HG03342 (cell line): ENCODE data around the gene BMF.
"Not testable (repeated sequence)": the region's sequence is repeated elsewhere in the genome, so short reads cannot be mapped to it uniquely, and the experiment has no call there.

ENCODE experiments used
- ATAC-seq: cut with Tn5 transposase; IDR thresholded peaks from one replicate; pipeline ENCODE4 v1.9.1; 2021; ENCODE audit warnings: mild to moderate bottlenecking, moderate library complexity; ENCODE audit not compliant: unreplicated experiment

The BMF gene

DNA sequence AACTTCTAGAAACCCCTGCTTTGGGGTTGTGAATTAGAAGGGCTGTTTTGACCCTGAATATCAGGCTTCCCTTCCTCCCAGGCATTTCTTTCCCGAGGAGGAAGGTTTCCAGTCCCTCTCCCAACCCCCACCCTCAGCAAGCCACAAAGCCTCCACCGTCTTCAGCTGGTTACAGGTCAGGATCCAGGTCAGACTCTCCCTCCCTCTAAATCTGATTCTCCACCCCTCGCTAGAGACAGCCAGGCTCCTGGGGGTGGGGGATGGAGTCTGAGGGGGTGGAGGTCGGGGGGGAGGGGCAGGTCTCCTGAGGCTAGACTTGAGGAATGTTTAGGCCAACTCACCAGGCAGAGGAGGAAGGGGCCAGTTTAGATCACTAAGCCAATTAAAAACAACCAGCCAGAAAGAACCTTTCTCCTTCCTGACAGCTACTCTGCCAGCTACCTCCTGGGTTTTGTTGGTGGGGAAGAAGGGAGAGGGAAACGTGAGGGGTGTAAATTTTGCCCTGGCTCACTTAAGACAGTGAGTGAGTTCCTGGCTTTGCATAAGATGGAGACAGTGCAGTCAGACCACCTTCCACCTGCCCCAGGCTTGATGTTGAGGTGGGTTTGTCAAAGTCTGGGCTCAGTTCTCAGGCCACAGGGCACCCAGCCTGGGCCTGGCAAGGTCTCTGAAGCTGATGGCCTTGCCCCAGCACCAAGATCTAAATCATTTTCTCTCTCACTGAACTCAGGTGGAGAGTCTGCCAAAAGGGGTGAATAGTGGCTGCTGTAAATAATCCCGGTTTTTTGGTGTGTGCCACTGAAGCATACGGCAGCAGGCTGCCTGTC is 19.5 kb downstream of the BMF start:
- no peak for ATAC-seq

DNA sequence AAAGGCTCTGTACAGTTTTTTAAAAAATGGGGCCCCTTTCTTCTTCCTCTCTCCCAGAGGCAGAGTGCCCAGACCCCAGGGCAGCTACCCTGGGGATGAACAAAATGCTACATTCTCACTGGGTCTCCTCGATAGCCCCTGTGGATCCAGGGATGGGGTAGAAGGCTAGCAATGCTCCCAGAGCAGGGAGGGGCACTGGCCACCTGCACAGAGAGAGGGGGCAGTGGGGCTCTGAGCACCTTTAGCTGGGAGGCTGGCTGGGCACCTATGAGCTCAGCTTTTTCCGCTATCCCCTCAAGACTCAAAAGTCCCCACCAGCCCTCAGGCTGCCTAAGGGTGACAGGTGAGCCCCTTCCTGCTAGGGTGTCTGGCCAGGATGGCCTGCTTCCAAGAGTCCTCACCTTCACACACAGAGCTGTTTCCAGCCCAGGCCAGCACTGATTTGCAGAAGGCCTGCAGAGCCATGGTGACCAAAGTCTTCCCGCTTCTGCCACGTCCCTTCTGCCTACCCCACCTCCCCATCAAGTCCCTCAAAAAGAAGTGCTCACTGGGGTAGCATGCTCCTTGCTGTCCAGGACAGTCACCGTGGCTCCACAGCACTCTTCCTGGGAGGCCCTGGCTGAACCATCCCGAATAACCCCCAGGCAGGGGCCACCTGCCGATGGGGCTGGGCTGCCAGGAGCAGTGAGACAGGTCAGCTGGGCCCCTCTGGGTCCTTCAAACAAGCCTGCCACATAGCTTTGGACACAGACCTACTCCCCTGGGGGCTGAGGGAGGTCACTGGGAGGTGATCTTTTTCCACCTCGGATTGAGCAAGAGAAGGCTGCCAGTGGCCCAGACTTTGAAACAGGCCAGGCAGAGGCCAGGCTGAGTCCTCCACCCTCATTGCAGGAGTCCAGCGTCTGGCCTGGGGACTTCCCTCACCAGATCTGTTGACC is 20.4 kb downstream of the BMF start:
- ATAC-seq, result no peak

DNA sequence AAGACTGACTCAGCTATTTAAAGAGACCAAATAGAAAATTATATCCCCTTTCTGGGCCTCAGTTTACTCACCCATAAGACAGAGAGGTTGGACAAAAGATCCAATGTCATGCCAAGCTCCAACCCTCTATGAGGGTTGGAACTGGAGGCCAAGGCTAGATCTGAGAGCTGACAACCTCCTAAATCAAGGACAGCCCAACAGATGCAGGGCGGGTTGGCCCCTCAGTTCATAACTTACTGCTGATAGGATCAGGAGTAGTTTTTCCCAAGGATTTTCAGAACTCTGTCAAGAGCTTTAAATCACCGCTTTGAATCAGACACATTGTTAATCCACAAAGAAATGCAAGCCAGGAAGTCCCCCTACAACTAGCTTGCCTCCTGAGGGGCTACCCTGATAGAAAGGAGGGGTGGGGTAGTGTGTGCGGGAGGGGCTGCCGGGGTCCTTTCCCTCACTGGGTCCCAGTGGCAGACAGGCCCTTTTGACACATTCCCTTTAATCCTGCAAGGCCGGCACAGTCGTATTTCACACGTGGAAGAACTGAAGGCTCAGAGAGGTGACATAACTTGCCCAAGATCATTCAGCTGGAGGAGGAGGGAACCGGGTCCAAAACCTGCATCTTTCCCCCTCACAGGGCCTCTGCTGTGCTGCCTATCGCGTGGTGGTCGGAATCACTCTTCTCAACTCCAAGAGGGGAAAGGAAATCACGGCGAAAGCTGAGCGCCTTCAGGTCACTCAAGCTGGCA is 21.4 kb downstream of the BMF start:
- ATAC-seq, result no peak

DNA sequence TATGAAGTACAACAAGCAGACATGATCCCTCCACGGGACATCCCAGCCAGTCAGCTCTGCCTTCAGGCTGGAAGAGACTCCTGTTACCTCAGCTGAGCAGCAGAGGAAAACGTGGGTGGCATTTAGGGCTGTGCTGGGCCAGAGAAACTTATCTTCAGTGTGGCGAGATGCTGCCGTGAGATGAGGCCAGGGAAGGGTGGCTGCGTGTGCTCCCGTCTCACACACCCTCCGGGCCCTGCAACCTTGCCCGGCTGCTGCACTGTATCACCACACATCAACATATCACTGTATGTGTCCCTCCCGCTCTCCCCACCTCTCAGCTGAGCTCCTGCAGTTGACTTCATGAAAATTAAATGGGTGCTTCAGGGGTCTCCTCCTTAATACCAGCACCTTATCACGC is 23.4 kb downstream of the BMF start:
- ATAC-seq, result no peak

DNA sequence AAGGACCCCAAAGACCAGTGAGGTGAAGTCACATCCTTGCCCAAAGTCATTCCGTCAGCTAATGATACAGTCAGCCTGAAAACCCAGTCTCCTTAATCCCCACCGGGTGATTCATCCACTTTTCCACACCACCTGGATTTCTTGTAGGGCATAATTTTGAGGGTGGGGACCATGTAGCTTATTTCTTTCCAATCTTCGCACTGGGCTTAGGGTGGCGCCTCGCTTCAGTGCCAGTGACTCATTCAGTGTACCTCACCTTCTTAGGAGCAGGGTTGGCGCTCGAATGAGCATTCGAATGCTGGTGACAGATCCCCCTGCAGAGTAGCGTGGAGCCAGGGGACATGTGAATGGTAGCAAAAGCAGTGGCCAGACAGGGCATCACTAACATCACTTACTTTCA is 24.0 kb downstream of the BMF start:
- no peak for ATAC-seq

DNA sequence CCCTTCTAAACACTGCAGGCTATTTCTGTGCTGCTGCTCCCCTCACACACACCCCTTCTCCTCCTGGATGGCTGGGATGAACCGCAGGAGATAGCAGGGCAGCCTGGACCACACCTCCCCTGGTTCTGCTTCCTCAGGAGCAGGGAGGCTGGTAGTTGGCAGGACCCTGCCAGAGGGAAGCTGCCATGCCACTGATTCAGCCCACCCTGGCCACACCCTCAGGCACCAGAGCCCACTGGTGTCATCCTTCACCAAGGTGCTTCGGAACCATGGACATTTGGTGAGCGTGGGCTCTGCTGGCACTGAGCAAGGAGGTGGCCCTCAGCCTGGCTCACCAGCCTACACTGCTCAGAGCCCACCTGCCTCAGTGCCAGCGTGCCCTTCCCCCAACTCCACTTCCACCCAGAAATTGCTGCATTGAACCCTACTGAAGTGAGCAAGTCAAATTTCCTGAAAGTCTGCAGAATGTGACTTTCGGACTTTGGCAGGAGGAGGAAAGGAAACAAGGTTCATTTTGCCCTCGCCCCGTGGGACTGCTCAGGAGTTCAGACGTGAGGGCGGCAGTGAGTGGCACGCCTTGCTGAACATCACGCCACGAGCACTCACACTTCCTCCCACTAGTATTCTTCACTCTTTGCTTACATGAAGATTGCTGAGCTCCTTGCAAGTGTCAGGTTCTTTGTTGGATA is 26.3 kb downstream of the BMF start:
- ATAC-seq, result no peak

DNA sequence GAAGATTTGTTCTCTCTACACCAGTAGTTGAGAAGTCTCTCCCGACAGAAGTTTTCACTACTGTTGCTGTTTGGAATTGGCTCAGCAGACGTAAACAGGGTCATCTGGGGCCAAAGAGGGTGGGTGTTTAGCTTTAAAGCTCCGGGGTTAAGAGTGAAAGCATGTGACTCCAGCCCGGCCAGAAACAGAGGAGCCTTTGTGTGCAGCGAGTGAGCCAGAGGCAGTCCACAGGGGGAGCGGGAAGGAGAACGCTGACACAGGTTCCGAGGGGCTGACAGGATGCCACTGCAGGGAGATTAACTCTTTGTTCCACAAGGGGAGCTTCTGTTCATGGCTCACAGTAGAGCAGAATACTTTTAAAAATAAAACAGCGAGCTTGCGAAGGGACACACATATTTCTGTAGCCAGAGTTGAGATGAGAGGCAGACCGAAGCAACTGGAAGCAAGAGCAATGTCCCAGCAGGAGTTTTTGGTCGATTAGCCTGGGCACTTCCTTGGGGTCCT is 26.9 kb downstream of the BMF start:
- ATAC-seq, result peak; percentile 49

DNA sequence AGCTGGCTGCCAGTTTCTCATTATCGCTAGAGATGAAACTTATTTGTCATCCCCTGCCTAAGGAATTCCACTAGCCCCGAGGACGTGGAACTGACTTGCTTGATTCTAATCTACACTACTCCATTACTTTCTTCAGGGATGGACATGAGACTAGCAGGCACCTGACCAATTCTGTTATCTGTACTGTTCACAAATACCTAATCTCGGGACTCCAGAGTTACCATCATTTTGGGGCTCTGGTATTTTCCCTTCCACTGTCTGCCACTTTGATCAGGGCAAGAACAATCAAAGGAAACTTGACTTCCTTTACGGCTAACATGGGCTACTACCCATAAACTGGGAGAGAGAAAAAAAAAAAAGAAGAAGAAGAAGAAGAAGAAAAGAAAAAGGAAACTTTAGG is 27.8 kb downstream of the BMF start:
- ATAC-seq, result no peak

DNA sequence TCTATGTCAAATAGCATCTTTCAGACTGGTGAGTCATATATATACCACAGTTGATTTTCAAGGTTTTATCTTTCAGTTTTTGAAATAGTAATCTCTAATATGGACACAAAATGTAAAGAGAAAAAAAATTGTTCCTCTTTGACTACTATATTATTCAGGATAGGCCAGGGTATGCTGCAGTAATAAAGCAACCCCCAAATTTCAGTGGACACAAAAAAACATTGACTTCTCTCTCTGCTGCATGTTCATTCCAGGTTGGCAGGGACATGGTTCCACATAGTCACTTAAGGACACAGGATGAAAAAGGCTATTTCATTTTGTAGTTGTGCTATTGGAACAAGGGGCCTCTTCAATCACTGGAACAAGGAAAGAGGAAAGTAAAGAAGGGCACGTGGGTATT is 28.6 kb downstream of the BMF start:
- no peak for ATAC-seq

DNA sequence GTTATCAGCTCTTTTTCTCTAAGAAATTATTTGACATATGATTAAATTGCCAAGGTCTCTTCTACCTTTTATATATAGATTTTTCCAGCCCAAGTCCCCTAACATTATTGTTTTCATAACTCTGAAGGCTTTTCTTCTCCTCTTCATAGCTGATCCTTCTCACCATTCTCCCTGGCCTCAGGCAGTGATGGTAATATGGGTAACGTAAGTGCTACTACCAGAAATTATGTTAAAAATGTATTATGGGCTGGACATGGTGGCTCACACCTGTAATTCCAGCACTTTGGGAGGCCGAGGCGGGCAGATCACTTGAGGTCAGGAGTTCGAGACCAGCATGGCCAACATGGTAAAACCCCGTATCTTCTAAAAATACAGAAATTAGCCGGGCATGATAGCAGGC is 29.2 kb downstream of the BMF start:
- ATAC-seq, result no peak

DNA sequence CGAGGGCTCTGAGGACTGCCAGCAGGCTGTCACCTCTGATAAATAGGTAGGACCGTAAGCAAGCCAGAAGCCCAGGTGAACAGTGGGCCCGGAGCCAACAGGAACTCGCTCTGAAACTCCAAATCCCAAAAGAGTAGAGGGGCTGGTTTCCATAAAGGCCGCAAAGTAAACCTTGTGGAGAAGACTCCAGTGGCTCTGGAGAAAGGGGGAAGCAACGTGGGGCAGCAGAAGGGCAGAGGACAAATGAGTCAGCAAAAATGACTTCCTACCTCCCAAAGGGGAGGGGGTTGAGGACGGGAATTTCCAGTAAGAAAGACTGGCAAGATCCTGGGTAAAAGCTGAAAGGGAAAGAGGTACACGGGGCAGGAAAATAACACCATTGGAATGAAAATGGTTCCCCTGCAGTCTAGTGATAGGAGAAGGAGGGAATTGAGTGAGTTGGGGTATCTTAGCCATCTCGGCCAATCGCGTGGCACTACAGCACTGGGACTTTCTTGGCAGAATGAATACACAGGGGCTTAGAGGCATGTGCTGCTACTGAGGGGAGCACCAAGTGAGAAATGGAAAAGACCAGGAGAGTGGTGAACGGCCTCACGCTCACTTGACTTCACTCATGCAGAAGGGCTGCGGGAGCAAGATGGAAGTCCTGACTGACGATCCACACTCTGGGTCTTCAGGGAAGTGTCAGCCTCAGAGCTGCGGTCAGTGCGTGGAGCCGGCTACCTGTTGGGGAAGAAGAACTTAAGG is 33.2 kb downstream of the BMF start:
- ATAC-seq, result no peak

DNA sequence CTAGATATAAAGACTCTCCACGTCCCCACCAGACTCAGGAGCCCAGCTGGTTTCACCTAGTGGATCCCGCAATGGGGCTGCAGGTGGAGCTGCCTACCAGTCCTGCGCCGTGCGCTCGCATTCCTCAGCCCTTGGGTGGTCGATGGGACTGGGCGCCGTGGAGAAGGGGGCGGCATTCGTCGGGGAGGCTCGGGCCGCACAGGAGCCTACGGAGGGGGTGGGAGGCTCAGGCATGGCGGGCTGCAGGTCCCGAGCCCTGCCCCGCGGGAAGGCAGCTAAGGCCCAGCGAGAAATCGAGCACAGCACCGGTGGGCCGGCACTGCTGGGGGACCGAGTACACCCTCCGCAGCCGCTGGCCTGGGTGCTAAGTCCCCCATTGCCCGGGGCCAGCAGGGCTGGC is 34.0 kb downstream of the BMF start:
- ATAC-seq, result not testable (repeated sequence)

DNA sequence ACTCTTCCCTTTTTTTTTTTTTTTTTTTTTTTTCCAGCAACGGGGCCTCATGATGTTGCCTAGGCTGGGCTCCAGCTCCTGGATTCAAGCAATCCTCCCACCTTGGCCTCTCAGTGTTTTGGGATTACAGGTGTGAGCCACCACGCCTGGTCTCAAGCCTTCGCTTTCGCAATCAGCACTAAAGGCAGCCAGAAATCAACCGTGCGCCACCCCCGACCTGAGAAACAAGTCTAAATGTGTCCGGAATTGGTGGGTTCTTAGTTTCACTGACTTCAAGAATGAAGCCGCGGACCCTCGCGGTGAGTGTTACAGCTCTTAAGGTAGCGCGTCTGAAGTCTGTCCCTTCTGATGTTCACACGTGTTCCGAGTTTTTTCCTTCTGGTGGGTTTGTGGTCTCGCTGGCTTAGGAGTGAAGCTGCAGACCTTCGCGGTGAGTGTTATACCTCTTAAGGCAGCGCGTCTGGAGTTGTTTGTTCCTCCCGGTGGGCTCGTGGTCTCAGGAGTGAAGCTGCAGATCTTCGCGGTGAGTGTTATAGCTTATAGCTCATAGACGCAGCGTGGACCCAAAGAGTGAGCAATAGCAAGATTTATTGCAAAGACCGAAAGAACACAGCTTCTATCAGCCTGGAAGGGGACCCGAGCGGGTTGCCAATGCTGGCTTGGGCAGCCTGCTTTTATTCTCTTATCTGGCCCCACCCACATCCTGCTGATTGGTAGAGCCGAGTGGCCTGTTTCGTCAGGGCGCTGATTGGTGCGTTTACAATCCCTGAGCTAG is 34.8 kb downstream of the BMF start:
- not testable (repeated sequence) for ATAC-seq

DNA sequence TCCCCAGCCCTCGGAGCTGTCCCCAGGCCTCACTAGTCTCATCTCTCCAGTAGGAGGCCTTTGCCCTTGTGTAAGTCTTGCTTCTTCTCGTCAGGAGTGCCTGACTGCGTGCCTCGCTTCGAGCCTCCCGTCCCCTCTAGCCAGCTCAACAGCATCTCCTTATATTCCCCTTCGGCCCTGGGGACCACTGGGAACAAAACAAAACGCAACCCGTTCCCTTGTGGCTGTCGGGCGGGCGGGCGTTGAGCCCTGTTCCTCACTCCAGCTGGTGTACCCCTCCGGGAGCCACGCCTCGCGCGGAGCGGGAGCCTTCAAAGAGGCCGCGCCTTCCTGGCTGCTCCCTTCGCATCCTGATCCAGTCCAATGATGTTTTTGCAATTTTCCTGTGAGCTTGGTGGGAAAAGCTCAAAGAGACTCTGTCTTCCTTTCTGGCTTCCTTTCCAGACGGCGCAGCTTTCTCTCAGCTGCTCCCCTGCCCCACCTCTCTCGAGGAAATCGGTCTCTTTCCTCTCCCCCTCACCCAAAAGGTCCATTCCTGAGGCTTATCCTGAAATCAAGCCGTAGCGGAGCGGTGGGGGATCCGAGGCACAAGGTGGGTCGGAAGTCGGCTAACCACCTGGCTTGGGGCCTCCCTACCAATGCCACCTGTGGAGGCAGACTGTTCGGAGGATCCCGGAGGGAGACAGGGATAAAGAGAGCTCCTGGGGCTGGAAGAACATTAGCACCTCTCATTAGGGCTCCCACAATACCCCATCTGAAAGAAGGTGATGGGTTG is 36.3 kb downstream of the BMF start:
- no peak for ATAC-seq

DNA sequence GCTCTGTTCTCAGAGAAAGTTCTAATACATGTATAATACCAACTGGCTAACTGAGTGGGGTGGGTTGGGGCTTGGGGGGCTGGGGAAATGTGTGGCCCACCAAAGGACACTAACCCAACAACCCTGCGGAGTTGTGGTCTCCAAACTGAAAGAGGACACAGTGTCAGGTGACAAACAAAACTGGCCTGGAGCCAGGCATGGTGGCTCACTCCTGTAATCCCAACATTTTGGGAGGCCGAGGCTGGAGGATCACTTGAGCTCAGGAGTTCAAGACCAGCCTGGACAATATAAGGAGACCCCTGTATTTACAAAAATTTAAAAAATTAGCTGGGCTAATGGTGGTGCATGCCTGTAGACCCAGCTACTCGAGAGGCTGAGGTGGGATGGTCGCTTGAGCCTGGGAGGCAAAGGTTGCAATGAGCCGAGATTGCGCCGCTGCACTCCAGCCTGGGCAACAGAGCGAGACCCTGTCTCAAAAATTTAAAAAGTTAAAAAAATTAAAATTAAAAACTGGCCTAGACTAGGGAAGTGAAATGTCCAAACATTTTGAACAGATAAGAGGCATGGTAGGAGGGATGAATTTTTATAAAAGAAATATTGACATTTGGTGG is 38.0 kb downstream of the BMF start:
- no peak for ATAC-seq

DNA sequence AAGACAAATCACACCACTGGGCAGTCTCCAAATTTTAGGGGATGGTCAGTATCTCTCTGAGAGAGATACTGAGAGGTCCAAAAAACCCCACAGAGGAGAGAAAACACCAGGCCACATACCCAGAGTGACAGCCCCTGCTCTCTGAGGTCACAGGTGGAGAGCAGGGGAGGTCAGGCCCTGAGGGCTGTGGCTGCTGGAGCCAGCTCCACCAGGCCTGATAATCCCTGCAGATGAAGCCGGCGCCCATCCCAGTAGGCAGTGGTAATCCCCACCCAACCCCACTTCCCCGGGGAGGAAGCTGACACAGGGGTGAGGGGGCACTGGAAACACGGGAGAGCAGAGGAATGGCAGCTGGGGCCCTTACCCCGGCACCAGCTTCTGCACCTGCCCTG is 38.5 kb downstream of the BMF start:
- no peak for ATAC-seq

DNA sequence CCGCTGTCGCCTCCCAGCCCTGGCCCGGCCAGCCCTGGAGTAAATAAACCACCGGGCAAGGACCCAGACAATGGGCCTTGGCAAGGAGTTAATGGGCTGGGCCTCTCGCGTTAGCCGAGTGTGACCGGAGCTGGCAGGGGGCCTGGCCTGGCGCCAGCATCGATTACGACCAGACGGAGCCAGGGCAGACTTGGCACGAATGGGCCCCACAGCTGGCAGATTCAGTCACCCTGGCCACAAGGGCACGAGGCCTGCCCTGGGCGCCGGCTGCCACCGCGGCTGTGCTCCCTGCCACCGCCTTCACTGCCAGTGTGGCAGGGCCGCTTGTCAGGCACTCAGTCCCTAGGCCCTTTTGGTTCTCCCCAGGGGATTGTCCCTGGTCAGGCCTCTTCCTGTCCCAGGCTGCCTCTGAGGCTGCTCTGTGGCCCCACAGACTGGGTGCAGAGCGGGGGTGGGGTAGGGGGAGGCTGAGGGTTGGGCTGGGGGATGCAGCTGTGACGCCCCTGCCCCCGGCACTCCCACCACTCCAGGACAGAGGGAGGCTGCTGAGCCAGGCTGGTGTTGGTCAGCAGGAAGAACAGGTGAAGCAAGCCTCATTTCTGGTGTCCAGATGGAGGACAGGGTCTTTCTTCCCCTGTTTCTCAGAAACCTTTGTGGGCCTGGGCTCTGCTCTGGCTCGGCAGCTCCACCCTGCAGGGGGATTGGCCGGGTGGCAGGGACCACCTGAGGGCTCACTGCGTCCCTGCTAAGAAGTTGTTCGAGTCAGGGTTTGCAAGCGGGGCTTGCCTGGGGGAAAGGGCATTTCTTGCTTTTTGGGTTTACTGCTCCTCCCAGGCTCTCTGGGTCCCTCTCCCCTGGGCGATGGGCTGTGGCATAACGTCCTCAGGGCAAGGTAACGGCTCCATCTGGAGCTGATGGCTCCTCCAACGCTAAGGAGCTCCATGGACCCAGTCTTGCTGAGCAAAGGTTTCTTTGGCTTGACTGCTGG is 39.2 kb downstream of the BMF start:
- no peak for ATAC-seq
